ENCODE data around the gene TTL.

DNA sequence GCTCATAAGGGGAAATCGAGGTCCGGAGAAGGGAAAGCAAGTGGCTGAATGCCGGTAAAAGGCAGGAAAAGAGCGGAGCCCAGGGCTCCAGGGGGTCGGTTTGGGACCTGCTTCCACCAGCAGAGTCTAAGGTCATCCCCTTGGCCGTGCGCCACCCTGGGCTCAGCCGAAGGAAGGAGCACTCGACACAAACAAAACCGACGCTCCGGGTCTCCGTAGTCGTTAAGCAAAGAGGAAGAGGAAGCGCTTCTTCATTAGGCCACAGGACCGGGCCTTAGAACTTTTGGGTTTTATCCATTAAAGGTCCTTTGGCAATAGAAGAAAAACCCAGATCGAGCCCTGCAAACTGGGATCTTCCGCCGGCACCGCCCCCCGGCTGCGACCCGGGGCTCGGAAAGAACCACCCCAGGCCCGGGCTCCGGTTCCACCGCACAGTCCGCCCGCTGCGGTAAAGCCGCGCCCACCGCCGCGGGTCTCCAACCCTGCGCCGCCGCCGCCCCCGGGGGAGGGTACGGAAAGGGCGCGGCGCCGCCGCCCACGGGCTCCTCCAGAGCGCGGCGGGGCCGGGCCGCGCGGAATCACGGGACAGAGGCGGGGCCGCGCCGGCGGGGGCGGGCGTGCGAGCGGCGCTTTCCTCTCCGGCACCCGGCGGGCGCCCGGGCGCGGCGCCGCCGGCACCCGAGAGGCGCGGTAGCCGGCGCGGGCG is at the start of gene TTL:
- TF ChIP-seq POLR2A (IDR thresholded peaks at IDR 0.05) (peak in 3 of 4 donors; percentile 17 to 61 (median 30)), CTCF (IDR thresholded peaks at IDR 0.05) (peak in 1 of 6 experiments; percentile 16), POLR2AphosphoS5 (IDR thresholded peaks at IDR 0.05) (no peak), EP300 (IDR thresholded peaks at IDR 0.05) (no peak)

All from upper lobe of left lung (tissue), 4 donors.